ENCODE data around the gene SYT8.

Gene SYT8

DNA sequence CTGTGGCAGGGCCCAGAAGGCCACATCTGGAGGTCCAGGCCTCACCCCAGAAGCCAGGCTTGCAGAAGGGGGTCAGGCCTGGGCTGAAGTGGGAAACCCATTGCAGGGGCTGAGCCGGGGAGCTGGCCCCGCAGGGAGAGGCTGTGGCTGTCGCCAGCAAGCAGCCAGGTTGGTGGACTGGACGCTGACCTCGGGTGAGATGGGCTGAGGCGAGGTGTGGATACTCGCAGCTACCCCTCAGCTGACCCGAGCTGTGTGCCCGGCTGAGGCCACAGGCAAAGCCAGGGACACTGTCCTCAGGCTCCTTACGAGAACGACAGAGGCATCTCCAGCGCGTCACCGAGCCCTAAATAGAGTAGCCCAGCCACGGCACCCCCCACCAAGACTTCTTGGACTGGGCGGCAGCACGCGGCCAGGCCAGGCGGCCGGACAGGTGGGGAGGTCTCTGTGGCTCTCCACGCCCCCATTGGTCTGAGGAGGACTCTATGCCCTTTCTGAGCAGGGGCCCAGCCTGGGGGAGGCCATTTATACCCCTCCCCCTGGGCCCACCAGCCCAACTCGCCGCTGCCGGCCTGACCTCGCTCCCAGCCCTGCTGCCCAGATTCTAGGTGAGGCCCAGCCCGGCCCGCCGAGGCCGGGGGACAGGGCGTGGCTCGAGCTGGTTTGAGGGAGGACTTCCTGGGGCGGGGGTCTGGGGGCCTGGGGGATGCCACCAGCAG is 3.8 kb downstream of the SYT8 start, which contains the start of gene TNNI2:
TSS of gene TNNI2 (plus strand) at position 556 of the 719 bp plus-strand sequence. CDS start 716 bp downstream, outside the sequence.
- ChIA-PET CTCF (interaction anchor here (0.6 to 1.9 kb wide), 3 partner anchors 144 to 317 kb away, joined by 4 to 6 read pairs (median 5); no protein-coding TSS in a partner anchor), POLR2A (no interaction called here)
- no peaks in the 10 kb centered on the region for H3K4me1 ChIP-seq (ENCODE audit: control insufficient read depth, insufficient read depth, low read length)
- H3K27ac ChIP-seq (ENCODE audit: extremely low read depth, low read depth, low read length) = no peak within 1 kb of the TSS
- no peaks in the 10 kb centered on the region for H3K9me3 ChIP-seq (ENCODE audit: control insufficient read depth, insufficient read depth, low read depth, low read length)
- no peak within 1 kb of the TSS for H3K4me3 ChIP-seq (ENCODE audit: low read depth, low read length)
- H3K36me3 ChIP-seq (ENCODE audit: control insufficient read depth in 2 of 2, insufficient read depth in 1 of 2, low read length in 2 of 2) = no peaks in the 10 kb centered on the region
- TF ChIP-seq REPIN1 (tag by site-specific recombination; IDR thresholded peaks at IDR 0.05; ENCODE audit: low read depth) (no peak), ZNF416 (tag by site-specific recombination; IDR thresholded peaks at IDR 0.05) (no peak), ZNF530 (tag by site-specific recombination; IDR thresholded peaks at IDR 0.05; ENCODE audit: low read depth) (no peak), ZNF777 (tag by site-specific recombination; IDR thresholded peaks at IDR 0.05; ENCODE audit: borderline replicate concordance) (no peak), ZNF596 (tag by site-specific recombination; IDR thresholded peaks at IDR 0.05) (no peak), ZNF112 (tag by site-specific recombination; IDR thresholded peaks at IDR 0.05) (no peak), OSR2 (tag by site-specific recombination; IDR thresholded peaks at IDR 0.05) (no peak), ZFP3 (tag by site-specific recombination; IDR thresholded peaks at IDR 0.05; ENCODE audit: low read depth) (no peak), IKZF3 (tag by site-specific recombination; IDR thresholded peaks at IDR 0.05) (no peak), ZNF423 (tag by site-specific recombination; IDR thresholded peaks at IDR 0.05) (no peak), ZNF37A (tag by site-specific recombination; IDR thresholded peaks at IDR 0.05) (no peak), ZBTB17 (tag by site-specific recombination; IDR thresholded peaks at IDR 0.05) (no peak)
- TF ChIP-seq, protein P1, sequence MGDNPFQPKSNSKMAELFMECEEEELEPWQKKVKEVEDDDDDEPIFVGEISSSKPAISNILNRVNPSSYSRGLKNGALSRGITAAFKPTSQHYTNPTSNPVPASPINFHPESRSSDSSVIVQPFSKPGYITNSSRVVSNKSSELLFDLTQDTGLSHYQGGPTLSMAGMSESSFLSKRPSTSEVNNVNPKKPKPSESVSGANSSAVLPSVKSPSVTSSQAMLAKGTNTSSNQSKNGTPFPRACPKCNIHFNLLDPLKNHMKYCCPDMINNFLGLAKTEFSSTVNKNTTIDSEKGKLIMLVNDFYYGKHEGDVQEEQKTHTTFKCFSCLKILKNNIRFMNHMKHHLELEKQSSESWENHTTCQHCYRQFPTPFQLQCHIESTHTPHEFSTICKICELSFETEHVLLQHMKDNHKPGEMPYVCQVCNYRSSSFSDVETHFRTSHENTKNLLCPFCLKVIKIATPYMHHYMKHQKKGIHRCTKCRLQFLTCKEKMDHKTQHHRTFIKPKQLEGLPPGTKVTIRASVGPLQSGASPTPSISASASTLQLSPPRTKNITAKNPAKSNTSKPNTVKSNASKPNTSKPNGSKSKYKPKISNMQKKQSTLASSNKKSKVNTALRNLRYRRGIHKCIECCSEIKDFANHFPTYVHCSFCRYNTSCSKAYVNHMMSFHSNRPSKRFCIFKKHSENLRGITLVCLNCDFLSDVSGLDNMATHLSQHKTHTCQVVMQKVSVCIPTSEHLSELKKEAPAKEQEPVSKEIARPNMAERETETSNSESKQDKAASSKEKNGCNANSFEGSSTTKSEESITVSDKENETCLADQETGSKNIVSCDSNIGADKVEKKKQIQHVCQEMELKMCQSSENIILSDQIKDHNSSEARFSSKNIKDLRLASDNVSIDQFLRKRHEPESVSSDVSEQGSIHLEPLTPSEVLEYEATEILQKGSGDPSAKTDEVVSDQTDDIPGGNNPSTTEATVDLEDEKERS (tag by site-specific recombination; IDR thresholded peaks at IDR 0.05) = no peak
- TF ChIP-seq, protein P2, sequence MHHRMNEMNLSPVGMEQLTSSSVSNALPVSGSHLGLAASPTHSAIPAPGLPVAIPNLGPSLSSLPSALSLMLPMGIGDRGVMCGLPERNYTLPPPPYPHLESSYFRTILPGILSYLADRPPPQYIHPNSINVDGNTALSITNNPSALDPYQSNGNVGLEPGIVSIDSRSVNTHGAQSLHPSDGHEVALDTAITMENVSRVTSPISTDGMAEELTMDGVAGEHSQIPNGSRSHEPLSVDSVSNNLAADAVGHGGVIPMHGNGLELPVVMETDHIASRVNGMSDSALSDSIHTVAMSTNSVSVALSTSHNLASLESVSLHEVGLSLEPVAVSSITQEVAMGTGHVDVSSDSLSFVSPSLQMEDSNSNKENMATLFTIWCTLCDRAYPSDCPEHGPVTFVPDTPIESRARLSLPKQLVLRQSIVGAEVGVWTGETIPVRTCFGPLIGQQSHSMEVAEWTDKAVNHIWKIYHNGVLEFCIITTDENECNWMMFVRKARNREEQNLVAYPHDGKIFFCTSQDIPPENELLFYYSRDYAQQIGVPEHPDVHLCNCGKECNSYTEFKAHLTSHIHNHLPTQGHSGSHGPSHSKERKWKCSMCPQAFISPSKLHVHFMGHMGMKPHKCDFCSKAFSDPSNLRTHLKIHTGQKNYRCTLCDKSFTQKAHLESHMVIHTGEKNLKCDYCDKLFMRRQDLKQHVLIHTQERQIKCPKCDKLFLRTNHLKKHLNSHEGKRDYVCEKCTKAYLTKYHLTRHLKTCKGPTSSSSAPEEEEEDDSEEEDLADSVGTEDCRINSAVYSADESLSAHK (tag by site-specific recombination; IDR thresholded peaks at IDR 0.05) = no peak
- TF ChIP-seq, protein P3, sequence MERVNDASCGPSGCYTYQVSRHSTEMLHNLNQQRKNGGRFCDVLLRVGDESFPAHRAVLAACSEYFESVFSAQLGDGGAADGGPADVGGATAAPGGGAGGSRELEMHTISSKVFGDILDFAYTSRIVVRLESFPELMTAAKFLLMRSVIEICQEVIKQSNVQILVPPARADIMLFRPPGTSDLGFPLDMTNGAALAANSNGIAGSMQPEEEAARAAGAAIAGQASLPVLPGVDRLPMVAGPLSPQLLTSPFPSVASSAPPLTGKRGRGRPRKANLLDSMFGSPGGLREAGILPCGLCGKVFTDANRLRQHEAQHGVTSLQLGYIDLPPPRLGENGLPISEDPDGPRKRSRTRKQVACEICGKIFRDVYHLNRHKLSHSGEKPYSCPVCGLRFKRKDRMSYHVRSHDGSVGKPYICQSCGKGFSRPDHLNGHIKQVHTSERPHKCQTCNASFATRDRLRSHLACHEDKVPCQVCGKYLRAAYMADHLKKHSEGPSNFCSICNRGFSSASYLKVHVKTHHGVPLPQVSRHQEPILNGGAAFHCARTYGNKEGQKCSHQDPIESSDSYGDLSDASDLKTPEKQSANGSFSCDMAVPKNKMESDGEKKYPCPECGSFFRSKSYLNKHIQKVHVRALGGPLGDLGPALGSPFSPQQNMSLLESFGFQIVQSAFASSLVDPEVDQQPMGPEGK (tag by site-specific recombination; IDR thresholded peaks at IDR 0.05) = no peak

DNA sequence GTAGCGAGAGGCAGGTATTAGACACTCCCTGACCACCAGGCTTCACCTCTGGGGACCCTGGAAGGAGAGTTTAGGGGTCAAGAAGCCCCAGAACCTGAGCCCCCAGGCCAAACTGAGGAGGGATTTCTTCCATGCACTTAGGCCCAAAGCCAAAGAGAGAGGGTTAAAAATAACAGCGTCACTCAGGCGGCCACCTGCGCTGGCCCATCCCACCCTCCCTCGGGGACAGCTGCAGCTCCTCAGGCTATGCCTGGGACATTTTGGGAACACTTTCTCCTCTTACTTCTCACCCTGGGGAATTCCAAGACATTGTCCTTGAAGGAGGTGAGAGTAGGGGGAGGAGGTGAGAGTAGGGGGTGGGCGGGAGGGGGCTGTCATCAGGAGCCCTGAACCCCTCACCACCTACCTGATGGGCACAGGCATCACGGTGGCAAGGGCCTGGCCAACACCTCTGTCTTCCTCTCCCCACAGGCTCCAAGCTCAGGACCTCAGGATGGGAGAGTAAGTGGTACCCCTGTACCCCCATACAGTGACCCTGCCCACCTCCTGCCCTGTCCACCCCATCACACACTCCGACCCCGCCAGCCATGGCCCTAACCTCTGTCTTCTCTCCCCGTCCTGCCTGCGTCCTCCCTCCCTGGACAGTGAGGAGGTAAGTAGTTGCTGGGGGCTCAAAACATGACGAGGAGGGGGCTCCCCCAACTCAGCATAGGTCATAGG is 4.6 kb downstream of the SYT8 start:
- ChIA-PET CTCF (interaction anchor here (0.6 to 1.9 kb wide), 4 partner anchors 145 to 316 kb away, joined by 3 to 6 read pairs (median 4); no protein-coding TSS in a partner anchor), POLR2A (no interaction called here)
- no peaks in the 10 kb centered on the region for H3K36me3 ChIP-seq (ENCODE audit: control insufficient read depth in 2 of 2, insufficient read depth in 1 of 2, low read length in 2 of 2)
- H3K27ac ChIP-seq (ENCODE audit: extremely low read depth, low read depth, low read length) = no peak overlapping the region
- H3K4me1 ChIP-seq (ENCODE audit: control insufficient read depth, insufficient read depth, low read length) = no peaks in the 10 kb centered on the region
- H3K9me3 ChIP-seq (ENCODE audit: control insufficient read depth, insufficient read depth, low read depth, low read length) = no peaks in the 10 kb centered on the region
- H3K4me3 ChIP-seq (ENCODE audit: low read depth, low read length) = no peak overlapping the region
- TF ChIP-seq ZNF311 (tag by site-specific recombination; IDR thresholded peaks at IDR 0.05; ENCODE audit: borderline replicate concordance) (no peak), ZNF274 (IDR thresholded peaks at IDR 0.05; ENCODE audit: low read length) (no peak), ZNF274 (tag by site-specific recombination; IDR thresholded peaks at IDR 0.05; ENCODE audit: borderline replicate concordance) (no peak), ZNF19 (tag by site-specific recombination; IDR thresholded peaks at IDR 0.05; ENCODE audit: low read depth) (no peak), OVOL3 (tag by site-specific recombination; IDR thresholded peaks at IDR 0.05) (no peak), ZNF624 (tag by site-specific recombination; IDR thresholded peaks at IDR 0.05) (no peak), ZNF184 (tag by site-specific recombination; IDR thresholded peaks at IDR 0.05) (no peak)
- TF ChIP-seq, protein P4, sequence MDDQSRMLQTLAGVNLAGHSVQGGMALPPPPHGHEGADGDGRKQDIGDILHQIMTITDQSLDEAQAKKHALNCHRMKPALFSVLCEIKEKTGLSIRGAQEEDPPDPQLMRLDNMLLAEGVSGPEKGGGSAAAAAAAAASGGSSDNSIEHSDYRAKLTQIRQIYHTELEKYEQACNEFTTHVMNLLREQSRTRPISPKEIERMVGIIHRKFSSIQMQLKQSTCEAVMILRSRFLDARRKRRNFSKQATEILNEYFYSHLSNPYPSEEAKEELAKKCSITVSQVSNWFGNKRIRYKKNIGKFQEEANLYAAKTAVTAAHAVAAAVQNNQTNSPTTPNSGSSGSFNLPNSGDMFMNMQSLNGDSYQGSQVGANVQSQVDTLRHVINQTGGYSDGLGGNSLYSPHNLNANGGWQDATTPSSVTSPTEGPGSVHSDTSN (CRISPR knock-in tag; IDR thresholded peaks at IDR 0.05) = no peak
- TF ChIP-seq, protein P5, sequence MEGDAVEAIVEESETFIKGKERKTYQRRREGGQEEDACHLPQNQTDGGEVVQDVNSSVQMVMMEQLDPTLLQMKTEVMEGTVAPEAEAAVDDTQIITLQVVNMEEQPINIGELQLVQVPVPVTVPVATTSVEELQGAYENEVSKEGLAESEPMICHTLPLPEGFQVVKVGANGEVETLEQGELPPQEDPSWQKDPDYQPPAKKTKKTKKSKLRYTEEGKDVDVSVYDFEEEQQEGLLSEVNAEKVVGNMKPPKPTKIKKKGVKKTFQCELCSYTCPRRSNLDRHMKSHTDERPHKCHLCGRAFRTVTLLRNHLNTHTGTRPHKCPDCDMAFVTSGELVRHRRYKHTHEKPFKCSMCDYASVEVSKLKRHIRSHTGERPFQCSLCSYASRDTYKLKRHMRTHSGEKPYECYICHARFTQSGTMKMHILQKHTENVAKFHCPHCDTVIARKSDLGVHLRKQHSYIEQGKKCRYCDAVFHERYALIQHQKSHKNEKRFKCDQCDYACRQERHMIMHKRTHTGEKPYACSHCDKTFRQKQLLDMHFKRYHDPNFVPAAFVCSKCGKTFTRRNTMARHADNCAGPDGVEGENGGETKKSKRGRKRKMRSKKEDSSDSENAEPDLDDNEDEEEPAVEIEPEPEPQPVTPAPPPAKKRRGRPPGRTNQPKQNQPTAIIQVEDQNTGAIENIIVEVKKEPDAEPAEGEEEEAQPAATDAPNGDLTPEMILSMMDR (tag by site-specific recombination; IDR thresholded peaks at IDR 0.05) = no peak

All from HEK293 (cell line).